ENCODE results near the gene RIMBP2. TPM values are rescaled to one million over a fixed set of nuclear protein-coding genes. Genes with fewer than 3 reads are reported as not detected.

Gene RIMBP2
- total and polyA plus RNA-seq, 2 experiments from 2014 or later: 0.31 to 0.37 TPM

DNA sequence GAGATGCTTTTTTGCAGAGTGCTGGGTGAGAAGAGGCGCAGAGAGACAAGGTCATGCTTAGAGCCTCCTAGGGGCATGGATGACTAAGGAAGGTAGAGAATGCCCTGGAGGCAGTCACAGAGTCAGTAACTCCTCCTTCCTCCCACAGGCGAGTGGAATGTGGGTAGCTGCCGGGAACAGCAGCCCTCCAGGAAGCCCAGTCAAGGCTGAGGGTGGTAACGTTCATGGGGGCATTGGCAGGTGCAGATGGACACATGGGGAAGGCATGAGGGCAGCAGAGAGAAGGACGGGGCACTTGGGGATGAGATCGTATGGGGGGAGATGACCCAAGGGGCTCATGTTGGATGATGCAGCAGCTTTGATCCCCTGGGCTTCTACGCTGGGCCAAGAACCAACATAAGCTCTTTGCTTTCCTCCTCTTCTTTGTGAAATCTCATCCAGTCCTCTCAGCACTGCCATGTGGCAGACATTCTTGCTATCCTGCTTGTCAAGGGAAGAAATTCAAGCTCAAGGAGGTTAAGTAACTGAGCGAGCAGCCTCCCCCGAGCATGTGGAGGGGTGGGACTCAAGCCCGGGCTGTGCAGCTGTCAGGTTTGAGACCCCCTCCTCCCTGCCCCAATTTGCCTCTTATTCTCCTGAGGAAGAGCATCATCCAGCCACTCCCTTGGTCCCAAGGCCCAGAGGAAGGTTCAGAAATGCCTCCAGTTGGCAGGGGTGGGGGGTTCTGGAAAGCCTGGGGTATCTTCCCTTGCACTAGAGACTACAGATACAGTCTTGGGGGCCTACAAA, 190.5 kb downstream of the RIMBP2 start:
- peaks cover 31% of the 10 kb centered on the region for H3K36me3 Mint-ChIP-seq (ENCODE audit: low read depth)
- DNase-seq (ENCODE audit: low spot score): no peak
- Histone ChIP-seq H3K79me2 (replicated peaks; ENCODE audit: insufficient read depth) (no peaks in the 10 kb centered on the region), H2AFZ (no peak overlapping the region), H3K27ac (ENCODE audit: low read depth) (no peak overlapping the region), H3K36me3 (ENCODE audit: insufficient read depth) (no peaks in the 10 kb centered on the region), H3K4me1 (ENCODE audit: insufficient read depth) (no peaks in the 10 kb centered on the region), H3K9me2 (ENCODE audit: insufficient read depth) (no peaks in the 10 kb centered on the region), H3F3A (replicated peaks; ENCODE audit: low read depth) (no peaks in the 10 kb centered on the region), H3K27me3 (ENCODE audit: insufficient read depth) (no peaks in the 10 kb centered on the region), H3K4me3 (no peak overlapping the region), H4K20me1 (replicated peaks; ENCODE audit: insufficient read depth) (no peaks in the 10 kb centered on the region), H3K4me2 (no peak overlapping the region)
- TF ChIP-seq ZNF114 (CRISPR knock-in tag; IDR thresholded peaks at IDR 0.05) (no peak), JUNB (IDR thresholded peaks at IDR 0.05; ENCODE audit: unreplicated experiment) (no peak), POLR2AphosphoS5 (IDR thresholded peaks at IDR 0.05; ENCODE audit: low read depth) (no peak)
- no peak overlapping the region for H3K27ac Mint-ChIP-seq
- H3K4me1 Mint-ChIP-seq: no peaks in the 10 kb centered on the region
- ATAC-seq: no peak
- no peak overlapping the region for H3K4me3 Mint-ChIP-seq
- H3K9me3 Mint-ChIP-seq: peaks cover 95% of the 10 kb centered on the region
- peaks cover 5% of the 10 kb centered on the region for H3K27me3 Mint-ChIP-seq (ENCODE audit: insufficient read depth, low read depth, poor library complexity)

- Mint-ChIP-seq H3K4me3 (no peak overlapping the region), H3K27me3 (ENCODE audit: insufficient read depth, low read depth, poor library complexity) (peaks cover 5% of the 10 kb centered on the region), H3K4me1 (no peaks in the 10 kb centered on the region), H3K9me3 (peaks cover 99% of the 10 kb centered on the region), H3K27ac (no peak overlapping the region), H3K36me3 (ENCODE audit: low read depth) (peaks cover 33% of the 10 kb centered on the region)
- DNase-seq (ENCODE audit: low spot score) (no peak), ATAC-seq (no peak)
- H2AFZ ChIP-seq: no peak overlapping the region
- H3K27ac ChIP-seq (ENCODE audit: low read depth): no peak overlapping the region
- H4K20me1 ChIP-seq (replicated peaks; ENCODE audit: insufficient read depth): no peaks in the 10 kb centered on the region
- no peaks in the 10 kb centered on the region for H3K9me2 ChIP-seq (ENCODE audit: insufficient read depth)
- no peaks in the 10 kb centered on the region for H3K4me1 ChIP-seq (ENCODE audit: insufficient read depth)
- no peaks in the 10 kb centered on the region for H3K79me2 ChIP-seq (replicated peaks; ENCODE audit: insufficient read depth)
- H3K36me3 ChIP-seq (ENCODE audit: insufficient read depth): no peaks in the 10 kb centered on the region
- no peak overlapping the region for H3K4me3 ChIP-seq
- H3K4me2 ChIP-seq: no peak overlapping the region
- no peaks in the 10 kb centered on the region for H3F3A ChIP-seq (replicated peaks; ENCODE audit: low read depth)
- no peaks in the 10 kb centered on the region for H3K27me3 ChIP-seq (ENCODE audit: insufficient read depth)
- TF ChIP-seq ZNF331 (CRISPR knock-in tag; IDR thresholded peaks at IDR 0.05; ENCODE audit: low read depth): no peak
- TF ChIP-seq POLR2AphosphoS5 (IDR thresholded peaks at IDR 0.05; ENCODE audit: low read depth): no peak
- TF ChIP-seq STAT1 (IDR thresholded peaks at IDR 0.05; ENCODE audit: unreplicated experiment): no peak
- TF ChIP-seq EZH2 (IDR thresholded peaks at IDR 0.05; ENCODE audit: low read depth, unreplicated experiment): no peak
Measured at GRCh38 chr12:130524759-130525158, 191.3 kb downstream of the RIMBP2 start.

- Histone ChIP-seq H2AFZ (no peak overlapping the region), H4K20me1 (replicated peaks; ENCODE audit: insufficient read depth) (no peaks in the 10 kb centered on the region), H3K27me3 (ENCODE audit: insufficient read depth) (no peaks in the 10 kb centered on the region), H3K4me1 (ENCODE audit: insufficient read depth) (no peaks in the 10 kb centered on the region), H3K9me2 (ENCODE audit: insufficient read depth) (no peaks in the 10 kb centered on the region), H3K27ac (ENCODE audit: low read depth) (no peak overlapping the region), H3F3A (replicated peaks; ENCODE audit: low read depth) (no peaks in the 10 kb centered on the region), H3K4me2 (no peak overlapping the region), H3K4me3 (no peak overlapping the region), H3K79me2 (replicated peaks; ENCODE audit: insufficient read depth) (no peaks in the 10 kb centered on the region), H3K36me3 (ENCODE audit: insufficient read depth) (no peaks in the 10 kb centered on the region)
- H3K9me3 Mint-ChIP-seq: peaks cover 99% of the 10 kb centered on the region
- H3K4me1 Mint-ChIP-seq: no peaks in the 10 kb centered on the region
- ATAC-seq (no peak), DNase-seq (ENCODE audit: low spot score) (no peak)
- H3K27ac Mint-ChIP-seq: no peak overlapping the region
- peaks cover 30% of the 10 kb centered on the region for H3K36me3 Mint-ChIP-seq (ENCODE audit: low read depth)
- H3K27me3 Mint-ChIP-seq (ENCODE audit: insufficient read depth, low read depth, poor library complexity): peaks cover 6% of the 10 kb centered on the region
- H3K4me3 Mint-ChIP-seq: no peak overlapping the region
- TF ChIP-seq, protein P1, sequence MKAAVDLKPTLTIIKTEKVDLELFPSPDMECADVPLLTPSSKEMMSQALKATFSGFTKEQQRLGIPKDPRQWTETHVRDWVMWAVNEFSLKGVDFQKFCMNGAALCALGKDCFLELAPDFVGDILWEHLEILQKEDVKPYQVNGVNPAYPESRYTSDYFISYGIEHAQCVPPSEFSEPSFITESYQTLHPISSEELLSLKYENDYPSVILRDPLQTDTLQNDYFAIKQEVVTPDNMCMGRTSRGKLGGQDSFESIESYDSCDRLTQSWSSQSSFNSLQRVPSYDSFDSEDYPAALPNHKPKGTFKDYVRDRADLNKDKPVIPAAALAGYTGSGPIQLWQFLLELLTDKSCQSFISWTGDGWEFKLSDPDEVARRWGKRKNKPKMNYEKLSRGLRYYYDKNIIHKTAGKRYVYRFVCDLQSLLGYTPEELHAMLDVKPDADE (IDR thresholded peaks at IDR 0.05): no peak
- TF ChIP-seq, protein P2, sequence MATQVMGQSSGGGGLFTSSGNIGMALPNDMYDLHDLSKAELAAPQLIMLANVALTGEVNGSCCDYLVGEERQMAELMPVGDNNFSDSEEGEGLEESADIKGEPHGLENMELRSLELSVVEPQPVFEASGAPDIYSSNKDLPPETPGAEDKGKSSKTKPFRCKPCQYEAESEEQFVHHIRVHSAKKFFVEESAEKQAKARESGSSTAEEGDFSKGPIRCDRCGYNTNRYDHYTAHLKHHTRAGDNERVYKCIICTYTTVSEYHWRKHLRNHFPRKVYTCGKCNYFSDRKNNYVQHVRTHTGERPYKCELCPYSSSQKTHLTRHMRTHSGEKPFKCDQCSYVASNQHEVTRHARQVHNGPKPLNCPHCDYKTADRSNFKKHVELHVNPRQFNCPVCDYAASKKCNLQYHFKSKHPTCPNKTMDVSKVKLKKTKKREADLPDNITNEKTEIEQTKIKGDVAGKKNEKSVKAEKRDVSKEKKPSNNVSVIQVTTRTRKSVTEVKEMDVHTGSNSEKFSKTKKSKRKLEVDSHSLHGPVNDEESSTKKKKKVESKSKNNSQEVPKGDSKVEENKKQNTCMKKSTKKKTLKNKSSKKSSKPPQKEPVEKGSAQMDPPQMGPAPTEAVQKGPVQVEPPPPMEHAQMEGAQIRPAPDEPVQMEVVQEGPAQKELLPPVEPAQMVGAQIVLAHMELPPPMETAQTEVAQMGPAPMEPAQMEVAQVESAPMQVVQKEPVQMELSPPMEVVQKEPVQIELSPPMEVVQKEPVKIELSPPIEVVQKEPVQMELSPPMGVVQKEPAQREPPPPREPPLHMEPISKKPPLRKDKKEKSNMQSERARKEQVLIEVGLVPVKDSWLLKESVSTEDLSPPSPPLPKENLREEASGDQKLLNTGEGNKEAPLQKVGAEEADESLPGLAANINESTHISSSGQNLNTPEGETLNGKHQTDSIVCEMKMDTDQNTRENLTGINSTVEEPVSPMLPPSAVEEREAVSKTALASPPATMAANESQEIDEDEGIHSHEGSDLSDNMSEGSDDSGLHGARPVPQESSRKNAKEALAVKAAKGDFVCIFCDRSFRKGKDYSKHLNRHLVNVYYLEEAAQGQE (IDR thresholded peaks at IDR 0.05; ENCODE audit: unreplicated experiment): no peak
- TF ChIP-seq ZNF114 (CRISPR knock-in tag; IDR thresholded peaks at IDR 0.05) (no peak), JUNB (IDR thresholded peaks at IDR 0.05; ENCODE audit: unreplicated experiment) (no peak), CTCF (conservative IDR thresholded peaks at IDR 0.05; ENCODE audit: low read depth in 2 of 2) (no peak), ZNF331 (CRISPR knock-in tag; IDR thresholded peaks at IDR 0.05; ENCODE audit: low read depth) (no peak), EZH2 (IDR thresholded peaks at IDR 0.05; ENCODE audit: low read depth, unreplicated experiment) (no peak), CREB1 (CRISPR knock-in tag; IDR thresholded peaks at IDR 0.05; ENCODE audit: low read depth) (no peak), STAT1 (IDR thresholded peaks at IDR 0.05; ENCODE audit: unreplicated experiment) (no peak), POLR2AphosphoS5 (IDR thresholded peaks at IDR 0.05; ENCODE audit: low read depth) (no peak), NANOG (IDR thresholded peaks at IDR 0.05; ENCODE audit: borderline replicate concordance) (no peak)
Measured at GRCh38 chr12:130523863-130524614, 192.1 kb downstream of the RIMBP2 start.
